Astrocyte (in vitro differentiated cells and primary cell): ENCODE data around the gene AMT.

Source experiments
- CTCF ChIP-seq: IDR thresholded peaks from 2 replicates; pipeline ENCODE4 v1.5.1; 2011; ENCODE audit warnings: low read depth, mild to moderate bottlenecking, inconsistent platforms, low read length, moderate library complexity; ENCODE audit not compliant: insufficient read depth
- EZH2 ChIP-seq: IDR thresholded peaks from 2 replicates; pipeline ENCODE4 v1.6.1; 2012; ENCODE audit warnings: mild to moderate bottlenecking, low read length, inconsistent platforms; ENCODE audit not compliant: insufficient read depth

- no peak for TF ChIP-seq CTCF
- no peak for TF ChIP-seq EZH2
These were observed 39.3 kb upstream of the AMT start for GRCh38 chr3:49461443-49462171.
